Parathyroid adenoma (tissue), 2 donors: ENCODE results near the gene ZNF554.

ENCODE experiments used
- H2AFZ ChIP-seq: fragments of 300-600 bp; sonication (generic); one replicate; pipeline ENCODE4 v1.7.0; 2017; ENCODE audit warnings: antibody characterized with exemption, mild to moderate bottlenecking
- H3K27ac ChIP-seq: fragments of 300-600 bp; sonication (generic); one replicate; pipeline ENCODE4 v1.7.0; 2017
- H3K27me3 ChIP-seq: fragments of 300-600 bp; sonication (generic); one replicate; pipeline ENCODE4 v1.7.0; 2017; ENCODE audit warnings: low read length; ENCODE audit not compliant: control insufficient read depth, insufficient read depth
- H3K36me3 ChIP-seq: fragments of 300-600 bp; sonication (generic); one replicate; pipeline ENCODE4 v1.7.0; 2017; ENCODE audit warnings: low read length; ENCODE audit not compliant: control insufficient read depth, insufficient read depth
- H3K4me1 ChIP-seq: fragments of 300-600 bp; sonication (generic); one replicate; pipeline ENCODE4 v1.7.0; 2017; ENCODE audit warnings: control low read depth
- H3K4me2 ChIP-seq: fragments of 300-600 bp; sonication (generic); one replicate; pipeline ENCODE4 v1.7.0; 2017; ENCODE audit warnings: low read length
- H3K4me3 ChIP-seq: fragments of 300-600 bp; sonication (generic); one replicate; pipeline ENCODE4 v1.7.0; 2017; ENCODE audit warnings: low read depth, low read length
- H3K79me2 ChIP-seq: fragments of 300-600 bp; sonication (generic); one replicate; pipeline ENCODE4 v1.7.0; 2017; ENCODE audit warnings: control low read depth
- H3K9ac ChIP-seq: fragments of 300-600 bp; sonication (generic); one replicate; pipeline ENCODE4 v1.7.0; 2017; ENCODE audit warnings: mild to moderate bottlenecking
- H3K9me3 ChIP-seq: fragments of 300-600 bp; sonication (generic); one replicate; pipeline ENCODE4 v1.7.0; 2017; ENCODE audit warnings: low read length; ENCODE audit not compliant: control insufficient read depth
- CTCF ChIP-seq: fragments of 300-600 bp; sonication (generic); IDR thresholded peaks from one replicate; pipeline ENCODE4 v1.7.0; 2017; ENCODE audit warnings: antibody characterized with exemption, mild to moderate bottlenecking
- donor health status: primary hyperparathyroidism.

ZNF554 gene

GRCh38 chr19:2780284-2780683 lies 39.4 kb upstream of the ZNF554 start:
- Histone ChIP-seq H3K27me3 (no peaks in the 10 kb centered on the region), H3K4me3 (no peak overlapping the region), H3K4me1 (peaks cover 8% of the 10 kb centered on the region), H3K9me3 (no peaks in the 10 kb centered on the region), H3K27ac (no peak overlapping the region), H3K9ac (no peak overlapping the region), H3K36me3 (no peaks in the 10 kb centered on the region), H3K79me2 (peaks cover 76% of the 10 kb centered on the region), H3K4me2 (no peak overlapping the region), H2AFZ (no peak overlapping the region)
- no peak for TF ChIP-seq CTCF

GRCh38 chr19:2782329-2782935 lies 37.2 kb upstream of the ZNF554 start:
- Histone ChIP-seq H3K9ac (peak overlapping the region; percentile 13), H3K27me3 (no peaks in the 10 kb centered on the region), H3K4me1 (peaks cover 8% of the 10 kb centered on the region), H3K36me3 (no peaks in the 10 kb centered on the region), H3K4me3 (peak overlapping the region; percentile 86), H2AFZ (peak overlapping the region; percentile 86), H3K9me3 (no peaks in the 10 kb centered on the region), H3K27ac (peak overlapping the region; percentile 71), H3K79me2 (peaks cover 56% of the 10 kb centered on the region), H3K4me2 (peak overlapping the region; percentile 91)
- no peak for TF ChIP-seq CTCF

- peak within 1 kb of the TSS; percentile 91 for H3K4me2 ChIP-seq
- H3K27ac ChIP-seq = peak within 1 kb of the TSS; percentile 71
- peaks cover 51% of the 10 kb centered on the region for H3K79me2 ChIP-seq
- H3K4me1 ChIP-seq = peaks cover 8% of the 10 kb centered on the region
- no peaks in the 10 kb centered on the region for H3K27me3 ChIP-seq
- H3K4me3 ChIP-seq = peak within 1 kb of the TSS; percentile 86
- H3K9ac ChIP-seq = peak within 1 kb of the TSS; percentile 13
- H3K9me3 ChIP-seq = no peaks in the 10 kb centered on the region
- peak; percentile 48 for TF ChIP-seq CTCF
- H2AFZ ChIP-seq = peak within 1 kb of the TSS; percentile 86
- no peaks in the 10 kb centered on the region for H3K36me3 ChIP-seq
Measured at GRCh38 chr19:2782936-2783780, 36.5 kb upstream of the ZNF554 start, which contains the start of gene SGTA. TSS of gene SGTA (minus strand) at chr19:2783273. CDS start at chr19:2769068, 14,205 bp downstream.

- Histone ChIP-seq H3K27ac (peak overlapping the region; percentile 62), H3K4me2 (peak overlapping the region; percentile 69), H3K9ac (no peak overlapping the region), H3K27me3 (no peaks in the 10 kb centered on the region), H3K79me2 (peaks cover 47% of the 10 kb centered on the region), H3K9me3 (no peaks in the 10 kb centered on the region), H3K4me3 (peak overlapping the region; percentile 86), H3K4me1 (peaks cover 8% of the 10 kb centered on the region), H3K36me3 (no peaks in the 10 kb centered on the region), H2AFZ (peak overlapping the region; percentile 61)
- no peak for TF ChIP-seq CTCF
Measured at GRCh38 chr19:2783781-2784145, 35.9 kb upstream of the ZNF554 start.
